Endodermal cell (in vitro differentiated cells): ENCODE data around the gene EDEM3. TPM values are rescaled to one million over a fixed set of nuclear protein-coding genes. Genes with fewer than 3 reads are reported as not detected.
"Not testable (repeated sequence)": the region's sequence is repeated elsewhere in the genome, so short reads cannot be mapped to it uniquely, and the experiment has no call there.

Source experiments
- DNase-seq: peaks from one replicate; pipeline ENCODE4 v3.0.0-alpha.2; 2017
- H3K27ac ChIP-seq: 2 replicates; pipeline ENCODE4 v1.5.1; 2013; ENCODE audit warnings: mild to moderate bottlenecking, low read depth, low read length, moderate library complexity
- H3K27me3 ChIP-seq: 2 replicates; pipeline ENCODE4 v1.6.1; 2013; ENCODE audit warnings: mild to moderate bottlenecking, low read length, moderate library complexity; ENCODE audit not compliant: insufficient read depth, control insufficient read depth, poor library complexity, severe bottlenecking
- H3K36me3 ChIP-seq: 2 replicates; pipeline ENCODE4 v1.7.0; 2013; ENCODE audit warnings: mild to moderate bottlenecking, low read length, moderate library complexity; ENCODE audit not compliant: control insufficient read depth, insufficient read depth
- H3K4me1 ChIP-seq: one replicate; pipeline ENCODE4 v1.7.0; 2013; ENCODE audit warnings: low read length; ENCODE audit not compliant: control insufficient read depth, insufficient read depth
- H3K4me3 ChIP-seq: 2 replicates; pipeline ENCODE4 v1.5.1; 2013; ENCODE audit warnings: mild to moderate bottlenecking, low read length, moderate library complexity
- H3K9ac ChIP-seq: 2 replicates; pipeline ENCODE4 v1.6.1; 2013; ENCODE audit warnings: mild to moderate bottlenecking, low read length, moderate library complexity; ENCODE audit not compliant: poor library complexity, severe bottlenecking; ENCODE audit errors: extremely low read depth
- H3K9me3 ChIP-seq: 2 replicates; pipeline ENCODE4 v1.6.1; 2013; ENCODE audit warnings: mild to moderate bottlenecking, low read length, moderate library complexity; ENCODE audit not compliant: control insufficient read depth
- H3K27ac Mint-ChIP-seq: 2 replicates; pipeline ENCODE4 v1.8.0; 2020; ENCODE audit warnings: mixed read lengths
- H3K27me3 Mint-ChIP-seq: 2 replicates; pipeline ENCODE4 v1.8.0; 2021; ENCODE audit warnings: mild to moderate bottlenecking, mixed read lengths; ENCODE audit not compliant: insufficient read depth
- H3K36me3 Mint-ChIP-seq: 2 replicates; pipeline ENCODE4 v1.8.0; 2020; ENCODE audit warnings: low read depth, mixed read lengths
- H3K4me1 Mint-ChIP-seq: 2 replicates; pipeline ENCODE4 v1.8.0; 2020; ENCODE audit warnings: mixed read lengths
- H3K4me3 Mint-ChIP-seq: 2 replicates; pipeline ENCODE4 v1.8.0; 2020; ENCODE audit warnings: mild to moderate bottlenecking, moderate library complexity, mixed read lengths
- H3K9me3 Mint-ChIP-seq: 2 replicates; pipeline ENCODE4 v1.8.0; 2020; ENCODE audit warnings: mild to moderate bottlenecking, mixed read lengths
- CTCF ChIP-seq: fragments of 200-600 bp; sonication (generic); conservative IDR thresholded peaks from 2 replicates; pipeline ENCODE4 v1.5.0; 2021; ENCODE audit warnings: antibody characterized with exemption, mild to moderate bottlenecking
- WGBS, 2 experiments: methylation state at CpG; one replicate each; pipeline versions ENCODE4 v1.1.5 to v1.1.7; 2013; ENCODE audit warnings: missing lambda C conversion rate in 2 of 2, mixed read lengths in 1 of 2; ENCODE audit not compliant: insufficient coverage in 1 of 2, insufficient read length in 1 of 2; 5-methylcytosine and 5-hydroxymethylcytosine counted together
- total RNA-seq, 2 donors: library from RNA; stranded (reverse); fragmentation: NEBNext Ultra II Directional in 1 of 2; extraction: Animal tissue kit (Norgen Biotek cat#: 25700) in 1 of 2; gene quantifications; 2 replicates in 1 of 2; 3 replicates in 1 of 2; pipeline ENCODE4 v1.2.1, GENCODE V29; 2021

Gene EDEM3
- total RNA-seq, 2 donors from 2014 or later: 17.0 to 22.0 TPM

- H3K27ac Mint-ChIP-seq: no peak overlapping the region
- Histone ChIP-seq H3K4me3 (no peak overlapping the region), H3K4me1 (no peaks in the 10 kb centered on the region), H3K9ac (no peak overlapping the region), H3K27ac (no peak overlapping the region), H3K27me3 (no peaks in the 10 kb centered on the region), H3K9me3 (no peaks in the 10 kb centered on the region), H3K36me3 (no peaks in the 10 kb centered on the region)
- H3K36me3 Mint-ChIP-seq: no peaks in the 10 kb centered on the region
- no peak for TF ChIP-seq CTCF
- H3K4me3 Mint-ChIP-seq: no peak overlapping the region
- H3K4me1 Mint-ChIP-seq: peaks cover 8% of the 10 kb centered on the region
- no peak for DNase-seq
- WGBS, 2 experiments: 95 to 98% methylated on average over 5 of the region's 5 CpGs
- peaks cover 4% of the 10 kb centered on the region for H3K27me3 Mint-ChIP-seq
- H3K9me3 Mint-ChIP-seq: no peaks in the 10 kb centered on the region
Observed at GRCh38 chr1:184767591-184767990, 12.9 kb upstream of the EDEM3 start.

- Histone ChIP-seq H3K4me1 (no peaks in the 10 kb centered on the region), H3K4me3 (no peak overlapping the region), H3K9me3 (no peaks in the 10 kb centered on the region), H3K9ac (no peak overlapping the region), H3K27me3 (no peaks in the 10 kb centered on the region), H3K36me3 (no peaks in the 10 kb centered on the region), H3K27ac (no peak overlapping the region)
- DNase-seq: no peak
- Mint-ChIP-seq H3K4me3 (no peak overlapping the region), H3K36me3 (no peaks in the 10 kb centered on the region), H3K27ac (no peak overlapping the region), H3K9me3 (no peaks in the 10 kb centered on the region), H3K4me1 (peaks cover 3% of the 10 kb centered on the region), H3K27me3 (peaks cover 2% of the 10 kb centered on the region)
- 90 to 97% methylated on average over 1 of the region's 1 CpG for WGBS, 2 experiments
- no peak for TF ChIP-seq CTCF
Observed at GRCh38 chr1:184764483-184764882, 9.8 kb upstream of the EDEM3 start.

GRCh38 chr1:184763520-184763919 is 8.9 kb upstream of the EDEM3 start:
- H3K36me3 ChIP-seq, DNase-seq, H3K27ac ChIP-seq, H3K9ac ChIP-seq, H3K27me3 Mint-ChIP-seq, H3K4me1 ChIP-seq, H3K27me3 ChIP-seq, H3K4me1 Mint-ChIP-seq, H3K9me3 ChIP-seq, H3K4me3 Mint-ChIP-seq, H3K9me3 Mint-ChIP-seq, H3K27ac Mint-ChIP-seq, H3K4me3 ChIP-seq, H3K36me3 Mint-ChIP-seq: not testable (repeated sequence)
- 95 to 96% methylated on average over 3 of the region's 3 CpGs for WGBS, 2 experiments

- no peaks in the 10 kb centered on the region for H3K9me3 ChIP-seq
- H3K4me3 Mint-ChIP-seq: no peak overlapping the region
- peaks cover 6% of the 10 kb centered on the region for H3K27me3 Mint-ChIP-seq
- H3K9me3 Mint-ChIP-seq: no peaks in the 10 kb centered on the region
- 88 to 89% methylated on average over 3 of the region's 4 CpGs for WGBS, 2 experiments
- no peaks in the 10 kb centered on the region for H3K4me1 ChIP-seq
- H3K27ac ChIP-seq: no peak overlapping the region
- H3K4me3 ChIP-seq: no peak overlapping the region
- no peaks in the 10 kb centered on the region for H3K36me3 ChIP-seq
- H3K4me1 Mint-ChIP-seq: peaks cover 4% of the 10 kb centered on the region
- TF ChIP-seq CTCF: no peak
- H3K27me3 ChIP-seq: peaks cover 9% of the 10 kb centered on the region
- no peak overlapping the region for H3K9ac ChIP-seq
- no peaks in the 10 kb centered on the region for H3K36me3 Mint-ChIP-seq
- no peak overlapping the region for H3K27ac Mint-ChIP-seq
- no peak for DNase-seq
Observed at GRCh38 chr1:184761969-184762485, 7.4 kb upstream of the EDEM3 start.
